Glomerular visceral epithelial cell (primary cell): Measurements from ENCODE around the gene LIPN.
"Not testable (repeated sequence)": the region's sequence is repeated elsewhere in the genome, so short reads cannot be mapped to it uniquely, and the experiment has no call there.

Experiments
- DNase-seq: peaks from one replicate; pipeline ENCODE4 v3.0.0-alpha.2; 2016; ENCODE audit errors: extremely low spot score

LIPN gene, protein sequence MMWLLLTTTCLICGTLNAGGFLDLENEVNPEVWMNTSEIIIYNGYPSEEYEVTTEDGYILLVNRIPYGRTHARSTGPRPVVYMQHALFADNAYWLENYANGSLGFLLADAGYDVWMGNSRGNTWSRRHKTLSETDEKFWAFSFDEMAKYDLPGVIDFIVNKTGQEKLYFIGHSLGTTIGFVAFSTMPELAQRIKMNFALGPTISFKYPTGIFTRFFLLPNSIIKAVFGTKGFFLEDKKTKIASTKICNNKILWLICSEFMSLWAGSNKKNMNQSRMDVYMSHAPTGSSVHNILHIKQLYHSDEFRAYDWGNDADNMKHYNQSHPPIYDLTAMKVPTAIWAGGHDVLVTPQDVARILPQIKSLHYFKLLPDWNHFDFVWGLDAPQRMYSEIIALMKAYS

DNA sequence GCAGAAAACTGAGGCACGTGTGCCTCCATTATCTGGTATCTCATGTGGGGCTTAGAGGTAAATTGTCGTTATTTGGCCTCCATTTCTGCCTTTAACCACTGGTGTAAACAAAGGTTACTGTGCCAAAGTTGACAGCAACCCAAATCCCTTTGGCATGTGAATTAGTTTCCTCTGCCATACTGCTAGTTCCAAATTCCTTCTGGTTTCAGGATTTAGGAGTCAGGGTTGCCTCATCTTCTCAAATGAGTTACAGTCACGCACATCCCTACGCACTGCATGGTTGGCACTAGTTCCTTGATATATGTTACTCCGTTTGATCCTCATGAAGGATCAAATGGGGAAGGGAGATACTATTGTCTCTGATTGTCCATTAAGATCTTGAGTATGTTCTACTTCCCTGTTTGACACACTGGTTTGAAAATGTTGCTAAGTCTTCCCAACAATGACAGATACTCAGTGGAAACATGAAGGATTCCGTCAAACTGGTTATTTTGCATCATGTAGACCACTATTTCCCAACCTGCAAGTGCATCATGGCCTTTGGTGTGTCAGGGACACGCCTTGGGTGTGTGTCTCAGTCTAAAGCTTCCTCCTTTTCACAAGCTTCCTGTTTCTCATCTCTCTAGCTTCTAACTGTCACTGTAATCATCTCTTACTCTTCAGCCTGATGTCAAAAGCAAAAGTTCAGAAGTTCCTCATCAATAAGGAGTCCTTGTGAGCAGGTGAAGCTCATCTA, at the start of gene LIPN:
TSS of gene LIPN (plus strand) at position 655 of the 736 bp plus-strand sequence. CDS start 1,386 bp downstream, outside the sequence.
- no peak for DNase-seq

DNA sequence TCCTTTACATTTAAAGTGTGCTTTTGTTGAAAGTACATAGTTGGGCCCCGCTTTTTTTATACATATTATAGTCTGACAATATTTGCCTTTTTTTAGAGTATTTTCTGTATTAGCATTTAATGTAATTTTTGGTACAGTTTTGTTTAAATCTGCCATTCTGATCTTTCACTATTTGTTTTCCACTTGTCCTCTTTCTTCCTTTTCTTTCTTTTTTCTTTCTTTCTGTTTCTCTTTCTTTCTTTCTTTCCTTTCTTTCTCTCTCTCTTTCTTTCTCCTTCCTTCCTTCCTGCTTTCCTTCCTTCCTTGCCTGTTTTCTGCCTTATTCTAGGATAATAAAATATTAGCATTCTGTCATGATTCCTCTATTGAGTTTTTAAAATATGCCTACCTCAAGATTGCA, 44.3 kb upstream of the LIPN start:
- no peak for DNase-seq

GRCh38 chr10:88721392-88721791, 38.4 kb upstream of the LIPN start:
- no peak for DNase-seq

DNA sequence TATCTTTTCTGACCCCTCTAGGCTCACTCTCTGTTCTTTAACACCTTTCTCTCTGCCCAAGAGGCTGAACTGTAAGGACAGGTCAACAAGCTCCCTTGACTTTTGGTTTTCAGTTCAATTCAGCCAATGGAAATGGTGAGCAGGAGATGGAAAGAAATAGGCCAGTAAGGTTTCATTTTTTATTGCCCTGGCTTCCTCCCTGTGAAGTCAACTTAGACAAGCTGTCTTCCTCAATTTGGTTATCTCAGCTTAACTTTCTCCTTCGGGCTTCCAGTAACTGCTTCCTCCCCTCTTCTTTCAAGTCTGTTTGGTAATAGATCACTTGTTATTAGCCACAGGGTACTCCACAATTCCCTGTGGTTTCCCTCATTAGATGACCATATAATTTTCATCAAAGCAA, 34.0 kb upstream of the LIPN start:
- DNase-seq: no peak

DNA sequence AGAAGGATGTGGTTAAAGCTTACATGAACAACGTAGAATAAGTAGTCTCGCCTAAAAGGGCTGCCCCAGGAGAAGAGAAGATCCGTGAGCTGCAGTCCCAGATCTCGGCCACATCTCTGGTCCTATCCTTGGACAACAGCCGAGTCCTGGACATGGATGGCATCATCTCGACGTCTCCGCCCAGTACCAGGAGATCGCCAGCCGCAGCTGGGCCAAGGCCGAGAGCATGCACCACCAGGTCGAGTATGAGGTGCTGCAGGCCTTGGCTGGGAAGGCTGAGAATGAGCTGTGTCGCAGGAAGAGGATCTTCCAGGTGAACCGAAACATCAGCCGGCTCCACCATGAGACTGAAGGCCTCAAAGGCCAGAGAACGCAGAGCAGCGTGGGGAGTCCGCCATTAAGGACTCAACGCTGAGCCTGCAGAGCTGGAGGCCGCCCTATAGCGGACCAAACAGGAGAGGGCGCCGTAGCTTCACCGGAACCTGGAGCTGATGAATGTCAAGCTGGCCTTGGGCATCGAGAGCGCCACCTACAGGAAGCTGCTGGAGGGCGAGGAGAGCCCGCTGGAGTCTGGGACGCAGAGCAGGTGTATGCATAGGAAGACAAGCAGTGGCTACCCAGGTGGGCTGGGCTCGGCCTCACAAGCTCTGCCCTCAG, 31.6 kb upstream of the LIPN start:
- no peak for DNase-seq

DNA sequence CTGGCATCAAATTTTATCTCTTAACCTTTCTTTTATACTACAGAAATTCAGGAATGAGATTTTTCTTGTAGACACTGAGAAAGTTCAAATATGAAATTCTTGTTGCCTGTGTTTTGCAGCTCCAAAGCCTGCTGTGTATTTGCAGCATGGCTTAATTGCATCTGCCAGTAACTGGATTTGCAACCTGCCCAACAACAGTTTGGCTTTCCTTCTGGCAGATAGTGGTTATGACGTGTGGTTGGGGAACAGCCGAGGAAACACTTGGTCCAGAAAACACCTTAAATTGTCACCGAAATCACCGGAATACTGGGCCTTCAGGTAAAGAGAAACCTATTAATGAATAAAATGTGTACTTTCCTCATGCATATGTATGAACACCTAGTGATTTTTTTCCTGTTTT, 29.0 kb upstream of the LIPN start:
- DNase-seq: no peak

DNA sequence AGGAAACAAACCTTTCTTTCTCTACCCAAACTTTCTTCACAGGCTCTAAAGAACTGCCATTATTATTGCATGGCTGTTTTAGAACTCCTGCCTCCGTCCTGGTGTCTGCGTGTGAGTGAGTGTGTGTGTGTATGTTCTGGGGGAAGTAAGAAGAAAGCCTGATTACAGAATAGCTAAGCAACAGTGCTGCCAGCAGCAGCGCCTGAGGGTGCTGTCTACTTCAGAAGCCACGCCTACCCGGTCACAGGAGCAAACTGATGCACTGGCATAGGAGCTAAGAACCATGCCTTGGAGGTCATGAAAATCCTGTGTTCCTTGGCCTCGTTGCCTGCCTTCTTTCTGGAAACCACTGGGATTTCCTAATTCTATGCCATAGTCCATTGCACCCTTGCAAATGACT, 28.5 kb upstream of the LIPN start:
- DNase-seq: no peak

GRCh38 chr10:88733215-88733614, 26.6 kb upstream of the LIPN start:
- no peak for DNase-seq

DNA sequence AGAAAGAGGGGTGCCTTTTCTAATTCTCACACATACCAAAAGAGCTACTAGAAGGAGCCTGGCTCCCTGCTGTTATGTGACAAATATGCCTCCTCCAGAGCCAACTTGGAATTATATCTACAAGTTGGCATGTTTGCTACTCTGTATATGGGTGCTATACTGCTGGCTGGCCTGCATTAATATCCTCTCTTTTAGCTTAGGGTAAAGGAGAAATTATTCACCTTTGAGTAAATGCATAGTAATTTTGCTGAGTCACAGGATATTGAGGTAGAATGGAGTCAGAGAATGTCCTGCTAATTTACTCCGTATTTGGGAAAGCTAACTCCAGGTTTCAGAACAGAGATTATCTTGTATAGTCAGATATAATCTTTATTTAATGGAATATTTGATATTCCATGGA, 24.2 kb upstream of the LIPN start:
- DNase-seq: no peak

- not testable (repeated sequence) for DNase-seq
Measured at GRCh38 chr10:88741921-88742320, 17.9 kb upstream of the LIPN start.

DNA sequence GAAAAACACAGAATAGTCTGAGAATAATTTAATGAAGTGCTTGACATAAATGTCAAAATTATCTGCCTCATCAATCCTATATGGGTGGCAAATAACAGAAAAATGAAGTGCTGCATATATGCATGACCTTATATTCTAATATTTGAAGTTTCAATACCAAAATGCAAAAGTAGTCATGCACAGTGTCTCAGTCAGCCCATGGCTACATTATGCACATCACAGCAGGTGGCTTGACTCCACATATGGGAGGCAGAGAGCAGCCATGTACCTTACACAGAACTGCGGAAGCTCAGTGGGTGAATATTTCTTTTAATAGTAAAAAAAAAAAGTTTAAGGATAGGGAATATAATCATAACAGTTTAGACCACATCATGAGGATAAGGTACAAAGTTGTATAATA, 17.4 kb upstream of the LIPN start:
- DNase-seq: no peak

DNA sequence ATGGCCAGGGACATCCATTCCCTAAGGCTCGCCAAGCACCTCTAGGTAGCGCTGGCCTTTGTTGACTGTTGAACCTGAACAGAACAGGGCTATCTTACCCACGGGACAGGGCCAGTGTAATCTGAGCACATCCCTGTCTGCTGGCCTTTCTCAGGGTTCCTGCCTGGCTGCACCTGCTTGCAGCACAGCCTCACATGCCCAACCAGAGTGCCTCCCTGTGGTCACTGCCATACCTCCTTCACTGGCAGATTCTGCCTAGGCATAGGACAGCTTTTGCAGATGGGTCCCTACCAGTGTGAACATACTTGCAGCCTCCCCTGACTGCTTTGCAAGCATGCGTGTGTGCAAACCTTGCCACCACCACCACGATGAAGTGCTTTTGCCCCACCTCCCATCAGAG, 15.8 kb upstream of the LIPN start:
- DNase-seq: no peak

DNA sequence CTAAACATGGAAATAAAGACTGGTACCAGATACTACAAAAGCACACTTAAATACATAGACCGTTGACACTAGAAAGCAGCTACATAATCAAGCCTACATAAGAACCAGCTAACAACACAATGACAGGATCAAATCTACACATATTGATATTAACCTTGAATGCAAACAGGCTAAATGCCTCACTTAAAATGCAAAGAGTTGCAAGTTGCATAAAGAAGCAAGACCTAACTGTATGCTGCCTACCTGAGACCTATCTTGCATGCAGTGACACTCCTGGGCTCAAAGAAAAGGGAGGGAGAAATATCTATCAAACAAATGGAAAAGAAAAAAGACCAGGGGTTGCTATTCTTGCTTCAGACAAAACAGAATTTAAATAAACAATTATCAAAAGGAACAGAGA, 14.2 kb upstream of the LIPN start:
- no peak for DNase-seq

GRCh38 chr10:88754287-88754686, 5.5 kb upstream of the LIPN start:
- no peak for DNase-seq

DNA sequence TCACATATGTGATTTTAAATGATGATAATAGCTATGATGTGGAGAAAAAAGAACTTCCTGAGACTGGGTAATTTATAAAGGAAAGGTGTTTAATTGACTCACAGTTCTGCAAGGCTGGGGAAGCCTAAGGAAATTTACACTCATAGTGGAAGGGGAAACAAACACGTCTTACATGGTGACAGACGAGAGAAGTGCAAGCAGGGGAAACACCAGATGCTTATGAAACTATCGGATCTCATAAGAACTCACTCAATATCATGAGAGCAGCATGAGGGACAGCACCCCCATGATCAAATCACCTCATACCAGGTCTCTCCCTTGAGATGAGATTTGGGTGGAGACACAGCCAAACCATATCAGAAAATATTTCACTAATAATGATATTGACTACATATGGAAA, 4.1 kb upstream of the LIPN start:
- no peak for DNase-seq

DNA sequence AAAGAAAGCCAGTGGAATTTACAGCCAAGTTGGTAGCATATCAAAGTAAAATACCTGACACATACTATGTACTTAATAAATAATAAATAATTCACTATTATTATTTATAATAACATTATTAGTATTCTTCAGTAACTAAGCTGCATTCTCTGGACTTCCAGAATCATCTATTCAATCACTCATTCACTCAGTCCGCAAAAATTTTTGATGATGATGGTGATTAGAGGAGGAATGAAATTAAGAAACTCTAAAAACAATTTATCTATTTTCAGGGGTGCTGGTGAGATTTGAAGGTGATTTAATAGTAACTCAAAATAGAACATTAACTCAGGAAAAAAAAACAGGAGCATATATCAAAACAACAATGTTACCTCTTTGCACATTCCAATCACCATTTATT, 3.2 kb upstream of the LIPN start:
- no peak for DNase-seq

DNA sequence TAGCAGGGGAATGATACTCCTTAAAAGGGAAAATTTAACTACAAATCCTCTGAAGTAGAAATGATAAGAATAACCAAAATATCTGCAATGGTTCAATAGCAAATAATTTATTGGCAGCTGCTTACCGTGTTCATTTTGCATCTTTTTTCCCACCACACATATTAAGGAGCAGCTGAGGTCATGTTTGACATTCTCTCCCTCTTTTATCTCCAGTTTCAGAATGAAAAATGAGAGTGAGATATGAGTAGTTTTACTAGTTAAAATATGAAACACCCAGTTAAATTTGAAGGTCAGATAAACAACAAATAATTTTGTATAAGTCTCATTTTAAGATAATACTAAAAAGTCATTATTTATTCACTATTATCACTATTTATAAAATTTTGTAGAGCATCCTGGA, 3.1 kb downstream of the LIPN start:
- no peak for DNase-seq

GRCh38 chr10:88763441-88763840, 3.6 kb downstream of the LIPN start:
- no peak for DNase-seq

GRCh38 chr10:88764110-88764509, 4.3 kb downstream of the LIPN start:
- DNase-seq: no peak

- DNase-seq: no peak
Measured at GRCh38 chr10:88765816-88766215, 6.0 kb downstream of the LIPN start.

GRCh38 chr10:88769384-88769783, 9.6 kb downstream of the LIPN start:
- DNase-seq: no peak

DNA sequence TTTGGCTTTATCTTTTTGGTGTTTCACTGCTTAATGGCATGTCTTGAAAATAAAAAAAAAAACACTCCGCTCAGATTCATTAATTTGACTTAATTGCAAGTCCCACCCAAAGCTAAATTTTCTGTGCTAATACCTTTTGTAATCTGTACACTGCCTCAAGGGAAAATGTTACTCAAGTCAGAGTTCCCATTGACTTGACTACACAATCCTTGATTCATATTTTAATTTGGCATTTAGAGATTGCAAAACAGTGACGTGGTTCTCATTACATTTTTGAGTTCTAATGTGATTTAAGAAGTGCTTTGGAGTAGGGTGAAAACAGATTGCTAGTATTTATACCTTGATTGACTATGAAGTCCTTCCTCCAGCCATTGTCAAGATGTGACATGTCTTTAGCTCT, 21.4 kb downstream of the LIPN start:
- DNase-seq: no peak

DNA sequence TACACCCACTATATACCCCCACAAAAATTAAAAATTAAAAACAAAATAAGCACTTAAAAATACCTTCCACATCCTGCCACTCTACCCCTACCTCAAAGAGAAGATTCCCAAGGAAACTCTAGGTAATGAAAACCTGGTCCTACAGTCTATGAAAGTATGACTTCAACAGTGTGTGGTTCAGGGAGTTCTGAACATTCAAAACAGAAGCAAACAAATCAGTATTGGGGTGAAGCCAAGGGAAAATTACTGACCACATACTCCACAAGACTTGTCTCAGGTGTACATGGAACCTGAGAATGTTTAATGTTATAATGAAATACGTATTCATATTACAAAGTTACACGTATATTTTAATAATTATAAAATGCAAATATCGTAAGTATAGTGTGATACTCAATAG, 22.4 kb downstream of the LIPN start:
- DNase-seq: no peak
